Measurements from ENCODE around the gene CFAP53. TPM values are rescaled to one million over a fixed set of nuclear protein-coding genes. Genes with fewer than 3 reads are reported as not detected.
A peak's percentile ranks its signal among the peaks of the same experiment; 100 is the strongest.
"Not testable (repeated sequence)": the region's sequence is repeated elsewhere in the genome, so short reads cannot be mapped to it uniquely, and the experiment has no call there.

The CFAP53 gene
- under 1 TPM; 0.24 to 0.28 TPM for total RNA-seq
- long read RNA-seq, result 0 reads

GRCh38 chr18:50266248-50266704, at the start of gene CFAP53:
Gene CFAP53, minus strand, starts transcription at chr18:50266495. Its CDS starts 91 bp downstream, at chr18:50266404.
- ATAC-seq, result peak; percentile 96
- peak; percentile 94 to 95 for DNase-seq
- intact Hi-C loops (cut with DNase I, micrococcal nuclease), result no loop called here

- DNase-seq, result no peak
- ATAC-seq, result no peak
- intact Hi-C loops (cut with DNase I, micrococcal nuclease), result no loop called here
Observed at GRCh38 chr18:50315100-50315871, 49.0 kb upstream of the CFAP53 start.

GRCh38 chr18:50313873-50314460, 47.7 kb upstream of the CFAP53 start:
- intact Hi-C loops (cut with DNase I, micrococcal nuclease), result no loop called here
- DNase-seq, result no peak
- ATAC-seq, result no peak

- intact Hi-C loops (cut with DNase I, micrococcal nuclease), result no loop called here
- no peak for DNase-seq
- ATAC-seq, result no peak
Observed at GRCh38 chr18:50313031-50313607, 46.8 kb upstream of the CFAP53 start.

GRCh38 chr18:50312296-50313030, 46.2 kb upstream of the CFAP53 start:
- DNase-seq (no peak), ATAC-seq (no peak)
- intact Hi-C loops (cut with DNase I, micrococcal nuclease), result no loop called here

- no peak for DNase-seq
- intact Hi-C loops (cut with DNase I, micrococcal nuclease), result no loop called here
- ATAC-seq, result no peak
Observed at GRCh38 chr18:50311650-50312049, 45.4 kb upstream of the CFAP53 start.

- intact Hi-C loops (cut with DNase I, micrococcal nuclease), result no loop called here
- no peak for DNase-seq
- no peak for ATAC-seq
Observed at GRCh38 chr18:50310080-50310479, 43.8 kb upstream of the CFAP53 start.

- ATAC-seq; intact Hi-C loops (cut with DNase I, micrococcal nuclease); DNase-seq: not testable (repeated sequence)
Observed at GRCh38 chr18:50308851-50309250, 42.6 kb upstream of the CFAP53 start.

- intact Hi-C loops (cut with DNase I, micrococcal nuclease), result no loop called here
- DNase-seq (peak; percentile 95 to 96), ATAC-seq (peak; percentile 99)
Observed at GRCh38 chr18:50307738-50308470, 41.6 kb upstream of the CFAP53 start.

GRCh38 chr18:50307400-50307737, 41.1 kb upstream of the CFAP53 start:
- intact Hi-C loops (cut with DNase I, micrococcal nuclease), result no loop called here
- DNase-seq (no peak), ATAC-seq (no peak)

GRCh38 chr18:50306944-50307343, 40.6 kb upstream of the CFAP53 start:
- DNase-seq (no peak), ATAC-seq (no peak)
- intact Hi-C loops (cut with DNase I, micrococcal nuclease), result no loop called here

GRCh38 chr18:50301074-50301473, 34.8 kb upstream of the CFAP53 start:
- ATAC-seq (no peak), DNase-seq (no peak)
- intact Hi-C loops (cut with DNase I, micrococcal nuclease), result no loop called here

GRCh38 chr18:50299626-50300388, 33.5 kb upstream of the CFAP53 start:
- intact Hi-C loops (cut with DNase I, micrococcal nuclease), result no loop called here
- ATAC-seq, result no peak
- DNase-seq, result no peak

- intact Hi-C loops (cut with DNase I, micrococcal nuclease), result no loop called here
- peak; percentile 16 for ATAC-seq
Observed at GRCh38 chr18:50298443-50299284, 32.4 kb upstream of the CFAP53 start.

GRCh38 chr18:50297621-50298442, 31.5 kb upstream of the CFAP53 start:
- intact Hi-C loops (cut with DNase I, micrococcal nuclease), result no loop called here
- DNase-seq, result peak; percentile 79 to 88

More at GRCh38 chr18:50298443-50299284, 32.4 kb upstream of the CFAP53 start:
- no peak for DNase-seq

GRCh38 chr18:50293039-50293438, 26.7 kb upstream of the CFAP53 start:
- ATAC-seq (no peak), DNase-seq (no peak)
- intact Hi-C loops (cut with DNase I, micrococcal nuclease), result no loop called here

More at GRCh38 chr18:50297621-50298442, 31.5 kb upstream of the CFAP53 start:
- ATAC-seq, result peak; percentile 98
